ENCODE results near the gene LMTK3.

The LMTK3 gene

DNA sequence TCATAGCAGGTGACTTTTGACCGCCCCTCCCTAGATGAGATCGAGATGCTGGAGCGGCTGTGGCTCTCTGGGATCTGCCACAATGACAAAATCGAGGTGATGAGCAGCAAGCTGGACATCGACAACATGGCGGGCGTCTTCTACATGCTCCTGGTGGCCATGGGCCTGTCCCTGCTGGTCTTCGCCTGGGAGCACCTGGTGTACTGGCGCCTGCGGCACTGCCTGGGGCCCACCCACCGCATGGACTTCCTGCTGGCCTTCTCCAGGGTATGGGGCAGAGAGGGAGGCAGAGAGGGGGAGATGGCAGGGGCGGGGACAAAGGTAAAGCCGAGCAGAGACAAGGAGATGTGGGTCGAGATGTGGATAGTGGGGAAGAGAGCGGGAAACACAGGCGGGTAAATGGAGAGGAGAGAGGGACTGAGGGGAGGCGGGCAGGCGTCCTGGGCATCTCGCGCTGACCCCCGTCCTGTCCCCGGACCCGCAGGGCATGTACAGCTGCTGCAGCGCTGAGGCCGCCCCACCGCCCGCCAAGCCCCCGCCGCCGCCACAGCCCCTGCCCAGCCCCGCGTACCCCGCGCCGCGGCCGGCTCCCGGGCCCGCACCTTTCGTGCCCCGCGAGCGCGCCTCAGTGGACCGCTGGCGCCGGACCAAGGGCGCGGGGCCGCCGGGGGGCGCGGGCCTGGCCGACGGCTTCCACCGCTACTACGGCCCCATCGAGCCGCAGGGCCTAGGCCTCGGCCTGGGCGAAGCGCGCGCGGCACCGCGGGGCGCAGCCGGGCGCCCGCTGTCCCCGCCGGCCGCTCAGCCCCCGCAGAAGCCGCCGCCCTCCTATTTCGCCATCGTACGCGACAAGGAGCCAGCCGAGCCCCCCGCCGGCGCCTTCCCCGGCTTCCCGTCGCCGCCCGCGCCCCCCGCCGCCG lies 69.3 kb downstream of the LMTK3 start:
- Histone ChIP-seq H3K4me3 (replicated peaks; ENCODE audit: insufficient read depth, low read length) (no peak overlapping the region), H3K27ac (replicated peaks) (no peak overlapping the region), H3K27me3 (ENCODE audit: insufficient read depth, poor library complexity, severe bottlenecking) (peaks cover 17% of the 10 kb centered on the region)
- no peak for DNase-seq (ENCODE audit: low read depth in 1 of 2, low spot score in 1 of 2)
- TF ChIP-seq GABPA (IDR thresholded peaks at IDR 0.05; ENCODE audit: low read depth): no peak
- no peak for TF ChIP-seq POLR2AphosphoS5 (IDR thresholded peaks at IDR 0.05; ENCODE audit: low read depth)
- TF ChIP-seq, protein P1, sequence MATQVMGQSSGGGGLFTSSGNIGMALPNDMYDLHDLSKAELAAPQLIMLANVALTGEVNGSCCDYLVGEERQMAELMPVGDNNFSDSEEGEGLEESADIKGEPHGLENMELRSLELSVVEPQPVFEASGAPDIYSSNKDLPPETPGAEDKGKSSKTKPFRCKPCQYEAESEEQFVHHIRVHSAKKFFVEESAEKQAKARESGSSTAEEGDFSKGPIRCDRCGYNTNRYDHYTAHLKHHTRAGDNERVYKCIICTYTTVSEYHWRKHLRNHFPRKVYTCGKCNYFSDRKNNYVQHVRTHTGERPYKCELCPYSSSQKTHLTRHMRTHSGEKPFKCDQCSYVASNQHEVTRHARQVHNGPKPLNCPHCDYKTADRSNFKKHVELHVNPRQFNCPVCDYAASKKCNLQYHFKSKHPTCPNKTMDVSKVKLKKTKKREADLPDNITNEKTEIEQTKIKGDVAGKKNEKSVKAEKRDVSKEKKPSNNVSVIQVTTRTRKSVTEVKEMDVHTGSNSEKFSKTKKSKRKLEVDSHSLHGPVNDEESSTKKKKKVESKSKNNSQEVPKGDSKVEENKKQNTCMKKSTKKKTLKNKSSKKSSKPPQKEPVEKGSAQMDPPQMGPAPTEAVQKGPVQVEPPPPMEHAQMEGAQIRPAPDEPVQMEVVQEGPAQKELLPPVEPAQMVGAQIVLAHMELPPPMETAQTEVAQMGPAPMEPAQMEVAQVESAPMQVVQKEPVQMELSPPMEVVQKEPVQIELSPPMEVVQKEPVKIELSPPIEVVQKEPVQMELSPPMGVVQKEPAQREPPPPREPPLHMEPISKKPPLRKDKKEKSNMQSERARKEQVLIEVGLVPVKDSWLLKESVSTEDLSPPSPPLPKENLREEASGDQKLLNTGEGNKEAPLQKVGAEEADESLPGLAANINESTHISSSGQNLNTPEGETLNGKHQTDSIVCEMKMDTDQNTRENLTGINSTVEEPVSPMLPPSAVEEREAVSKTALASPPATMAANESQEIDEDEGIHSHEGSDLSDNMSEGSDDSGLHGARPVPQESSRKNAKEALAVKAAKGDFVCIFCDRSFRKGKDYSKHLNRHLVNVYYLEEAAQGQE (IDR thresholded peaks at IDR 0.05; ENCODE audit: insufficient replicate concordance, low read depth): no peak
- no peak for TF ChIP-seq SPI1 (IDR thresholded peaks at IDR 0.05; ENCODE audit: borderline replicate concordance, low read depth)
- TF ChIP-seq, protein P2, sequence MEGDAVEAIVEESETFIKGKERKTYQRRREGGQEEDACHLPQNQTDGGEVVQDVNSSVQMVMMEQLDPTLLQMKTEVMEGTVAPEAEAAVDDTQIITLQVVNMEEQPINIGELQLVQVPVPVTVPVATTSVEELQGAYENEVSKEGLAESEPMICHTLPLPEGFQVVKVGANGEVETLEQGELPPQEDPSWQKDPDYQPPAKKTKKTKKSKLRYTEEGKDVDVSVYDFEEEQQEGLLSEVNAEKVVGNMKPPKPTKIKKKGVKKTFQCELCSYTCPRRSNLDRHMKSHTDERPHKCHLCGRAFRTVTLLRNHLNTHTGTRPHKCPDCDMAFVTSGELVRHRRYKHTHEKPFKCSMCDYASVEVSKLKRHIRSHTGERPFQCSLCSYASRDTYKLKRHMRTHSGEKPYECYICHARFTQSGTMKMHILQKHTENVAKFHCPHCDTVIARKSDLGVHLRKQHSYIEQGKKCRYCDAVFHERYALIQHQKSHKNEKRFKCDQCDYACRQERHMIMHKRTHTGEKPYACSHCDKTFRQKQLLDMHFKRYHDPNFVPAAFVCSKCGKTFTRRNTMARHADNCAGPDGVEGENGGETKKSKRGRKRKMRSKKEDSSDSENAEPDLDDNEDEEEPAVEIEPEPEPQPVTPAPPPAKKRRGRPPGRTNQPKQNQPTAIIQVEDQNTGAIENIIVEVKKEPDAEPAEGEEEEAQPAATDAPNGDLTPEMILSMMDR (IDR thresholded peaks at IDR 0.05; ENCODE audit: insufficient read depth, low read length): no peak

DNA sequence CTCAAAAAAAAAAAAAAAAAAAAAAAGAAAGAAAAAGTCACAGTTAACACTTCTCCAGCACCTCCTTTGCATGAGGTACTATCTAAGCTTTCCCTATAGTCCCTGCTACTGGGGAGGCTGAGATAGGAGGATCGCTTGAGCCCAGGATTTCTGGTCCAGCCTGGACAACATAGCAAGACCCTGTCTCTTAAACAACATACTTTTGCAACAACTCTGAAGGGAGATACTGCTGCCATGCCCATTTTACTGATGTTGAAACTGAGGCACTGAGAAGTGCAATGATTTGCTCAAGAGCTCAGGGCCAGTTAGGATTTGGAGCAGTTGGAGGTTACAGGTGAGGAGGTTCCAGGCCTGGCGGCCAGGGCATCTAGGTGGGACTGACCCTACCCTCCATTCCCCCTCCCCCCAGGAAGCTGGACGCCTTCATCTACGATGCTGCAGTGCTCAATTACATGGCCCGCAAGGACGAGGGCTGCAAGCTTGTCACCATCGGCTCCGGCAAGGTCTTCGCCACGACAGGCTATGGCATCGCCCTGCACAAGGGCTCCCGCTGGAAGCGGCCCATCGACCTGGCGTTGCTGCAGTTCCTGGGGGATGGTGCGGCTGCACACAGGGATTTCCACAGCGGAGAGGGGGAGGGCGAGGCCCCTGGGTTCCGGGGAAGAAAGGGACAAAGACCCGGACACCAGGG lies 70.1 kb downstream of the LMTK3 start:
- Histone ChIP-seq H3K4me3 (replicated peaks; ENCODE audit: insufficient read depth, low read length) (no peak overlapping the region), H3K27me3 (ENCODE audit: insufficient read depth, poor library complexity, severe bottlenecking) (peaks cover 17% of the 10 kb centered on the region), H3K27ac (replicated peaks) (no peak overlapping the region)
- TF ChIP-seq, protein P1 (IDR thresholded peaks at IDR 0.05; ENCODE audit: insufficient replicate concordance, low read depth): no peak
- TF ChIP-seq POLR2AphosphoS5 (IDR thresholded peaks at IDR 0.05; ENCODE audit: low read depth): no peak
- DNase-seq (ENCODE audit: low read depth in 1 of 2, low spot score in 1 of 2): no peak

DNA sequence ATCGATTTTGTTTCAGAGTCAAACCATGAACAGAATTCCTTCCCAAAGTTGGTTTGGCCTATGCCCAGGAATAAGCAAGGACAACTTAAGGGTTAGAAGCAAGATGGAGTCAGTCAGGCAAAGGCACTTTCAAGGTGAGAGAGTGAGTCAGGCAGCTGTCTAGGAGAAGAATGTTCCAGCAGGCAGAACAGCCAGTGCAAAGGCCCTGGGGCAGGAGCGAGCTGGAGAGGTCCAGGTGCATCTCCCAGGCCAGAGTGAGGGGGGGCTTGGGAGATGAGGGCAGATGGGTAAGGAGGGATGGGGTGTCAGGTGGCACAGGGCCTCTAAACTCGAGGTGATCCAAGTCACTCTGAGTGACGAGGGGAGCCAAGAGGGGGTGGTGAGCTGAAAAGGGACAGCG lies 75.0 kb downstream of the LMTK3 start:
- no peak overlapping the region for H3K27ac ChIP-seq (replicated peaks)
- TF ChIP-seq GABPA (IDR thresholded peaks at IDR 0.05; ENCODE audit: low read depth) (no peak), SPI1 (IDR thresholded peaks at IDR 0.05; ENCODE audit: borderline replicate concordance, low read depth) (no peak)
- TF ChIP-seq, protein P1 (IDR thresholded peaks at IDR 0.05; ENCODE audit: insufficient replicate concordance, low read depth): no peak
- TF ChIP-seq, protein P2 (IDR thresholded peaks at IDR 0.05; ENCODE audit: insufficient read depth, low read length): no peak
- H3K27me3 ChIP-seq (ENCODE audit: insufficient read depth, poor library complexity, severe bottlenecking): peaks cover 3% of the 10 kb centered on the region
- no peak overlapping the region for H3K4me3 ChIP-seq (replicated peaks; ENCODE audit: insufficient read depth, low read length)
- no peak for DNase-seq (ENCODE audit: low read depth in 1 of 2, low spot score in 1 of 2)
